Adrenal gland (tissue), 5 donors: ENCODE results near the gene NDUFS8.

Experiments
- CTCF ChIP-seq, 6 experiments: fragments of 450-650 bp in 4 of 6; fragments of 200-600 bp in 2 of 6; sonication (generic) in 1 of 6; IDR thresholded peaks; 1 replicate in 5 of 6; 2 replicates in 1 of 6; pipeline versions ENCODE4 v1.5.1 to v1.8.0; 2016 to 2021; ENCODE audit warnings: antibody characterized with exemption in 6 of 6, mild to moderate bottlenecking in 2 of 6, moderate library complexity in 1 of 6
- POLR2A ChIP-seq, 2 donors: fragments of 450-650 bp; IDR thresholded peaks; one replicate each; pipeline ENCODE4 v1.6.1; 2017; ENCODE audit warnings: antibody characterized with exemption in 2 of 2, mild to moderate bottlenecking in 2 of 2, moderate library complexity in 1 of 2
- donor health status: DM: no; HTN: no; CAD: no.

- TF ChIP-seq CTCF (IDR thresholded peaks at IDR 0.05) (no peak), POLR2A (IDR thresholded peaks at IDR 0.05) (no peak)
Measured at GRCh38 chr11:68015467-68015866, 15.0 kb upstream of the NDUFS8 start.
